ENCODE data around the gene ARSJ.
A peak's percentile ranks its signal among the peaks of the same experiment; 100 is the strongest.

Gene ARSJ

GRCh38 chr4:113955411-113955810 lies 24.0 kb downstream of the ARSJ start:
- POLR2A ChIA-PET = no interaction called here
- TF ChIP-seq CTCF (IDR thresholded peaks at IDR 0.05; ENCODE audit: control extremely low read depth, extremely low read depth, low read depth, missing control alignments) = no peak
- no peak for DNase-seq (ENCODE audit: extremely low spot score)
- CTCF ChIA-PET = interaction anchor here (0.9 kb wide), 1 partner anchor 16 kb away, joined by 3 read pairs; no protein-coding TSS in a partner anchor

GRCh38 chr4:113953888-113954287 lies 25.6 kb downstream of the ARSJ start:
- CTCF ChIA-PET = interaction anchor here (0.7 to 1.6 kb wide), 3 partner anchors 10 to 388 kb away, joined by 3 to 4 read pairs (median 4); no protein-coding TSS in a partner anchor
- DNase-seq (ENCODE audit: extremely low spot score) = no peak
- POLR2A ChIA-PET = no interaction called here
- no peak for TF ChIP-seq CTCF (IDR thresholded peaks at IDR 0.05; ENCODE audit: control extremely low read depth, extremely low read depth, low read depth, missing control alignments)

GRCh38 chr4:113952452-113953029 lies 26.9 kb downstream of the ARSJ start:
- ChIA-PET POLR2A (no interaction called here), CTCF (interaction anchor here (0.9 to 1.6 kb wide), 5 partner anchors 13 to 235 kb away, joined by 3 to 4 read pairs (median 4); no protein-coding TSS in a partner anchor)
- peak; percentile 39 for TF ChIP-seq CTCF (IDR thresholded peaks at IDR 0.05; ENCODE audit: control extremely low read depth, extremely low read depth, low read depth, missing control alignments)
- DNase-seq (ENCODE audit: extremely low spot score) = peak; percentile 33

- TF ChIP-seq CTCF (IDR thresholded peaks at IDR 0.05; ENCODE audit: control extremely low read depth, extremely low read depth, low read depth, missing control alignments) = no peak
- no peak for DNase-seq (ENCODE audit: extremely low spot score)
- POLR2A ChIA-PET = no interaction called here
- CTCF ChIA-PET = interaction anchor here (1.0 to 1.7 kb wide), 5 partner anchors 8 to 744 kb away, joined by 3 to 7 read pairs (median 3); no protein-coding TSS in a partner anchor
Observed at GRCh38 chr4:113951263-113951662, 28.2 kb downstream of the ARSJ start.

- POLR2A ChIA-PET = no interaction called here
- TF ChIP-seq CTCF (IDR thresholded peaks at IDR 0.05; ENCODE audit: control extremely low read depth, extremely low read depth, low read depth, missing control alignments) = no peak
- no peak for DNase-seq (ENCODE audit: extremely low spot score)
Observed at GRCh38 chr4:113950207-113950606, 29.2 kb downstream of the ARSJ start.

GRCh38 chr4:113947484-113947883 lies 32.0 kb downstream of the ARSJ start:
- TF ChIP-seq CTCF (IDR thresholded peaks at IDR 0.05; ENCODE audit: control extremely low read depth, extremely low read depth, low read depth, missing control alignments) = no peak
- POLR2A ChIA-PET = no interaction called here
- CTCF ChIA-PET = interaction anchor here (1.4 kb wide), 1 partner anchor 13 kb away, joined by 3 read pairs; no protein-coding TSS in a partner anchor
- no peak for DNase-seq (ENCODE audit: extremely low spot score)

More at GRCh38 chr4:113950207-113950606, 29.2 kb downstream of the ARSJ start:
- CTCF ChIA-PET = interaction anchor here (1.0 to 1.2 kb wide), 4 partner anchors 9 to 745 kb away, joined by 3 read pairs; no protein-coding TSS in a partner anchor
